ENCODE data around the gene NKPD1.

NKPD1 gene

GRCh38 chr19:45160870-45161737, at the start of gene NKPD1:
Gene NKPD1 (minus strand): TSS chr19:45160982. CDS start chr19:45160150, 832 bp downstream.
- Mint-ChIP-seq H3K36me3 (no peaks in the 10 kb centered on the region), H3K4me3 (no peak within 1 kb of the TSS), H3K4me1 (peaks cover 20% of the 10 kb centered on the region), H3K27ac (no peak within 1 kb of the TSS), H3K9me3 (no peaks in the 10 kb centered on the region)
- peak in 1 of 2 donors; percentile 50 for DNase-seq (ENCODE audit: low spot score in 2 of 2)
- no peak for ATAC-seq

DNA sequence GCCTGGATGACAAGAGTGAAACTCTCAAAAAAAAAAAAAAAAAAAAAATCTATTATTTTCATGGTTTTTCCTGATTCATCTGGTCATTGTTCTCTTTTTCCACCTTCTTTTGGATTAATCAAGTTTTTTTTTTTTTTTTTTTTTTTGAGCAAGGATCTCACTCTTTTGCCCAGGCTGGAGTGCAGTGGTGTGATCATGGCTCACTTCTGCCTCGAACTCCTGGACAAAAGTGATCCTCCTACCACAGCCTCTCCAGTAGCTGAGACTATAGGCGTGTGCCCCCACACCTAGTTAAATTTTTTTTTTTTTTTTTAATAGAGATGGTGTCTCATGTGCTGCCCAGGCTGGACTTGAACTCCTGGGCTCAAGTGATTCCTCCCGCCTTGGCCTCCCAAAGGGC, 45.5 kb upstream of the NKPD1 start:
- ATAC-seq (no peak), DNase-seq (ENCODE audit: low spot score in 2 of 2) (no peak)
- Mint-ChIP-seq H3K4me1 (no peaks in the 10 kb centered on the region), H3K4me3 (no peak overlapping the region), H3K9me3 (no peaks in the 10 kb centered on the region), H3K36me3 (no peaks in the 10 kb centered on the region), H3K27ac (no peak overlapping the region)

- DNase-seq (ENCODE audit: low spot score in 2 of 2) (no peak), ATAC-seq (no peak)
- H3K9me3 Mint-ChIP-seq = no peaks in the 10 kb centered on the region
- no peaks in the 10 kb centered on the region for H3K36me3 Mint-ChIP-seq
- no peaks in the 10 kb centered on the region for H3K4me1 Mint-ChIP-seq
- no peak overlapping the region for H3K27ac Mint-ChIP-seq
- no peak overlapping the region for H3K4me3 Mint-ChIP-seq
Observed at GRCh38 chr19:45205810-45206209, 45.0 kb upstream of the NKPD1 start.

DNA sequence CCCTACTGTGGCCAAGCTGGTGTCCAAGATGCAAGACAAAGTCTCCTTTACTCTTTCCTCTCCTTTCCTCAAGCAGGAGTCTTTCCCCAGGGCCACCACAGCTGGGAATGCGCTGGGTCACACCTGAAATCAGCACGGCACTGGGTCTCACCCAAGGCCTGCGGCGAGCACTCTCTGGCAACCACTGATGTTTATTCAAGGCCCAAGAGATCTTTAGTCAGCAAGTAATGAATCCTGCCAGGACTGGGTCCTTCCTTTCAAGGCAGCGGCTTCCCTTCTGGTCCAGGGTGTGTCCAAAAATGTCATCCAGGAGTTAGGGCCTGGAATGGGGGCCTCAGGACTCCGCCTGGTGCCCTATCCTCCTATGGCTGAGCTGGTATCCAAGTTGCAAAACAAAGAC, 41.9 kb upstream of the NKPD1 start:
- no peak overlapping the region for H3K4me3 Mint-ChIP-seq
- H3K4me1 Mint-ChIP-seq = no peaks in the 10 kb centered on the region
- H3K27ac Mint-ChIP-seq = peak overlapping the region; percentile 61
- no peak for ATAC-seq
- no peaks in the 10 kb centered on the region for H3K9me3 Mint-ChIP-seq
- no peaks in the 10 kb centered on the region for H3K36me3 Mint-ChIP-seq
- DNase-seq (ENCODE audit: low spot score in 2 of 2) = no peak

DNA sequence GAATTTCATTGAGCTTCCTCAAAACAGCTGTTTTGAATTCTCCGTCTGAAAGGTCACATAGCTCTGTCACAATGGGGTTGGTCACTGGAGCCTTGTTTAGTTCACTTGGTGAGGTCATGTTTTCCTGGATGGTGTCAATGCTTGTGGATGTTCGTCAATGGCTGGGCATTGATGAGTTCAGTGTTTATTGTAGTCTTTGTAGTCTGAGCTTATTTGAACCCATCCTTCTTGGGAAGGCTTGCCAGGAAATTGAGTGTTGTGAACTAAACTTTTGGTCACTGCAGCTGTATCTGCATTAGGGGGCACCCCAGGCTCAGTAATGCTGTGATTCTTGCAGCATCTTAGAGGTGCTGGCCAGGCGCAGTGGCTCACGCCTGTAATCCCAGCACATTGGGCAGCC, 39.8 kb upstream of the NKPD1 start:
- DNase-seq (ENCODE audit: low spot score in 2 of 2) = no peak
- ATAC-seq = no peak
- H3K36me3 Mint-ChIP-seq = no peaks in the 10 kb centered on the region
- H3K4me1 Mint-ChIP-seq = no peaks in the 10 kb centered on the region
- H3K4me3 Mint-ChIP-seq = no peak overlapping the region
- no peaks in the 10 kb centered on the region for H3K9me3 Mint-ChIP-seq
- no peak overlapping the region for H3K27ac Mint-ChIP-seq

GRCh38 chr19:45195764-45196163, 35.0 kb upstream of the NKPD1 start:
- H3K4me1 Mint-ChIP-seq = no peaks in the 10 kb centered on the region
- H3K4me3 Mint-ChIP-seq = no peak overlapping the region
- no peak overlapping the region for H3K27ac Mint-ChIP-seq
- no peak for DNase-seq (ENCODE audit: low spot score in 2 of 2)
- no peaks in the 10 kb centered on the region for H3K36me3 Mint-ChIP-seq
- no peaks in the 10 kb centered on the region for H3K9me3 Mint-ChIP-seq
- no peak for ATAC-seq

- Mint-ChIP-seq H3K27ac (no peak overlapping the region), H3K4me3 (no peak overlapping the region), H3K9me3 (no peaks in the 10 kb centered on the region), H3K4me1 (no peaks in the 10 kb centered on the region), H3K36me3 (no peaks in the 10 kb centered on the region)
- no peak for DNase-seq (ENCODE audit: low spot score in 2 of 2)
- no peak for ATAC-seq
Observed at GRCh38 chr19:45191375-45191774, 30.6 kb upstream of the NKPD1 start.

GRCh38 chr19:45189971-45190370, 29.2 kb upstream of the NKPD1 start:
- H3K36me3 Mint-ChIP-seq = no peaks in the 10 kb centered on the region
- H3K9me3 Mint-ChIP-seq = no peaks in the 10 kb centered on the region
- H3K4me1 Mint-ChIP-seq = no peaks in the 10 kb centered on the region
- H3K27ac Mint-ChIP-seq = no peak overlapping the region
- ATAC-seq = no peak
- no peak overlapping the region for H3K4me3 Mint-ChIP-seq
- no peak for DNase-seq (ENCODE audit: low spot score in 2 of 2)

GRCh38 chr19:45187421-45188100, 26.8 kb upstream of the NKPD1 start:
- peak; percentile 70 for ATAC-seq
- no peaks in the 10 kb centered on the region for H3K36me3 Mint-ChIP-seq
- H3K9me3 Mint-ChIP-seq = no peaks in the 10 kb centered on the region
- H3K4me3 Mint-ChIP-seq = no peak overlapping the region
- H3K27ac Mint-ChIP-seq = no peak overlapping the region
- H3K4me1 Mint-ChIP-seq = peaks cover 5% of the 10 kb centered on the region
- DNase-seq (ENCODE audit: low spot score in 2 of 2) = peak in 1 of 2 donors; percentile 60

- DNase-seq (ENCODE audit: low spot score in 2 of 2) = no peak
- H3K27ac Mint-ChIP-seq = no peak overlapping the region
- ATAC-seq = peak; percentile 16
Observed at GRCh38 chr19:45186509-45187334, 25.9 kb upstream of the NKPD1 start.

GRCh38 chr19:45184115-45184514, 23.3 kb upstream of the NKPD1 start:
- Mint-ChIP-seq H3K36me3 (peaks cover 9% of the 10 kb centered on the region), H3K4me3 (no peak overlapping the region), H3K9me3 (no peaks in the 10 kb centered on the region), H3K27ac (peak overlapping the region; percentile 50), H3K4me1 (peaks cover 23% of the 10 kb centered on the region)
- no peak for ATAC-seq
- DNase-seq (ENCODE audit: low spot score in 2 of 2) = no peak

More at GRCh38 chr19:45186509-45187334, 25.9 kb upstream of the NKPD1 start:
- Mint-ChIP-seq H3K36me3 (peaks cover under 1% of the 10 kb centered on the region), H3K4me1 (peaks cover 7% of the 10 kb centered on the region), H3K4me3 (no peak overlapping the region), H3K9me3 (no peaks in the 10 kb centered on the region)

DNA sequence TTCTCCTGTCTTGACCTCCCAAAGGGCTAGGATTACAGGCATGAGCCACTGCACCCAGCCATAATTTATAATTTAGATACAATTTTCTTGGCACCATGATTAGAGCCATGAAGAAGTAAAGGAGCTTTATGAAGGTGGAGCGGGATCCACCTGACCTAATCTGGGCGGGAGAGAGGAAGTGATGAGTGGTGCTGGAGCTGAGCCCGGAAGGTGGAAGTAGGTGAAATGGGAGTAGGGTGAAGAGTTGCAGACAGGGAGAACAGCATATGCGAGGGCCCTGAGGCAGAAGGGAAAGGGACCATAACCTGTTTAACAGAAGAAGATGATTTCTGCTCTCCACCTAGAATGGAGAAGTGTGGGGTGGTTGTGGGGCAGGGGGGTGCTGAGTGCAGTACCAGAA, 22.0 kb upstream of the NKPD1 start:
- H3K9me3 Mint-ChIP-seq = no peaks in the 10 kb centered on the region
- peaks cover 23% of the 10 kb centered on the region for H3K4me1 Mint-ChIP-seq
- DNase-seq (ENCODE audit: low spot score in 2 of 2) = no peak
- no peak overlapping the region for H3K27ac Mint-ChIP-seq
- no peak for ATAC-seq
- H3K4me3 Mint-ChIP-seq = no peak overlapping the region
- H3K36me3 Mint-ChIP-seq = peaks cover 18% of the 10 kb centered on the region

DNA sequence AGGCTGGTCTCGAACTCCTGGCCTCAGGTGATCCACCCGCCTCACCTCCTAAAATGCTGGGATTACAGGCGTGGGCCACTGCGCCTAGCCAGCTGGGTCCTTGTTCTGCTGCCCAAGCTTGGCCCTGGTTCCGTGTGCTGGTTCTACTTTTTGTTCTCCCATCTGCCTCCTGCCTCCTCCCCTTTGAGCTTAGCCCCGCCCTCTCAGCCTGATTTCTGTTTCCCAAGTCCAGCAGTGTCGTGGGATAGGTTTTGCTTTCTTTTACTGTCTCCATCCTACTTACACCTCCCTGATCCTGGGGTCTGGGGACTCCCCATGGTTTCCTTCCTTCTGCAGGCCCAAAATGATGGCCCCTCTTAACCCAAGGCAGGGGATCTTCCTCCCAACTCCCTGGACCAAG, 20.2 kb upstream of the NKPD1 start:
- H3K36me3 Mint-ChIP-seq = peaks cover 18% of the 10 kb centered on the region
- peaks cover 23% of the 10 kb centered on the region for H3K4me1 Mint-ChIP-seq
- no peaks in the 10 kb centered on the region for H3K9me3 Mint-ChIP-seq
- ATAC-seq (no peak), DNase-seq (ENCODE audit: low spot score in 2 of 2) (no peak)
- peak overlapping the region; percentile 84 for H3K4me3 Mint-ChIP-seq
- H3K27ac Mint-ChIP-seq = peak overlapping the region; percentile 48

GRCh38 chr19:45179892-45180370, 19.1 kb upstream of the NKPD1 start:
- peak overlapping the region; percentile 48 for H3K27ac Mint-ChIP-seq
- no peak for ATAC-seq
- H3K36me3 Mint-ChIP-seq = peaks cover 18% of the 10 kb centered on the region
- H3K9me3 Mint-ChIP-seq = no peaks in the 10 kb centered on the region
- no peak for DNase-seq (ENCODE audit: low spot score in 2 of 2)
- H3K4me3 Mint-ChIP-seq = peak overlapping the region; percentile 84
- H3K4me1 Mint-ChIP-seq = peaks cover 28% of the 10 kb centered on the region
